Small intestine (tissue), 16 donors: ENCODE measurements around the gene SNX6. TPM values are rescaled to one million over a fixed set of nuclear protein-coding genes. Genes with fewer than 3 reads are reported as not detected.

Experiments used
- DNase-seq, 2 donors: peaks; one replicate each; pipeline versions ENCODE4 v3.0.0 to v3.0.0-alpha.2; 2013
- FAIRE-seq: peaks from 2 replicates; lab custom pipeline; 2012; peaks lifted over from hg19 to GRCh38; lab: Jason Lieb, UNC
- H3K27ac ChIP-seq, 3 donors: one replicate each; pipeline ENCODE4 v1.5.1; 2013; ENCODE audit warnings: low read length in 2 of 3, mild to moderate bottlenecking in 2 of 3, control low read depth in 1 of 3, inconsistent platforms in 1 of 3, low read depth in 1 of 3, moderate library complexity in 1 of 3
- H3K27me3 ChIP-seq, 3 donors: one replicate each; pipeline ENCODE4 v1.6.1; 2013; ENCODE audit warnings: low read length in 3 of 3, inconsistent platforms in 1 of 3; ENCODE audit not compliant: control insufficient read depth in 3 of 3, insufficient read depth in 3 of 3
- H3K36me3 ChIP-seq, 3 donors: one replicate each; pipeline ENCODE4 v1.6.1; 2013; ENCODE audit warnings: low read length in 3 of 3, inconsistent platforms in 1 of 3, low read depth in 1 of 3, mild to moderate bottlenecking in 1 of 3, moderate library complexity in 1 of 3; ENCODE audit not compliant: control insufficient read depth in 3 of 3, insufficient read depth in 2 of 3
- H3K4me1 ChIP-seq, 3 donors: one replicate each; pipeline ENCODE4 v1.6.1; 2013; ENCODE audit warnings: low read length in 2 of 3, inconsistent platforms in 1 of 3, low read depth in 1 of 3, mild to moderate bottlenecking in 1 of 3, moderate library complexity in 1 of 3; ENCODE audit not compliant: control insufficient read depth in 3 of 3, insufficient read depth in 2 of 3
- H3K4me3 ChIP-seq, 3 donors: one replicate each; pipeline ENCODE4 v1.5.1; 2013; ENCODE audit warnings: low read length in 3 of 3, control low read depth in 1 of 3, inconsistent platforms in 1 of 3, low read depth in 1 of 3, mild to moderate bottlenecking in 1 of 3, moderate library complexity in 1 of 3
- H3K9me3 ChIP-seq, 2 donors: one replicate each; pipeline ENCODE4 v1.6.1; 2013; ENCODE audit warnings: low read depth in 1 of 2, low read length in 1 of 2; ENCODE audit not compliant: control insufficient read depth in 2 of 2, insufficient read depth in 1 of 2
- WGBS, 3 donors: extraction: QIAGEN DNeasy Blood & Tissue Kit; methylation state at CpG; one replicate each; pipeline ENCODE4 v1.1.7; 2013; 5-methylcytosine and 5-hydroxymethylcytosine counted together
- long read RNA-seq, 10 donors: transcript quantifications; one replicate each; lab custom pipeline, GENCODE V29; 2026
- polyA plus RNA-seq, 4 donors: library from polyadenylated mRNA; stranded (reverse) in 3 of 4; unstranded in 1 of 4; fragments of 200-250 nt in 3 of 4; fragments of 120-200 nt in 1 of 4; gene quantifications; one replicate each; pipeline versions ENCODE4 v1.2.1 to v1.2.3, GENCODE V29; 2013
- donor health status: healthy with polysubstance abuse.
- donor health status: control.
- donor health status: control.
- donor health status: Bipolar disorder and iron deficiency.
- donor health status: healthy.

SNX6 gene
- 100 to 1,000 TPM in 1 of 4 donors, 10 to 100 TPM in 3; 66.5 to 101 (median 70.5) TPM for polyA plus RNA-seq
- long read RNA-seq, donor 1 = 0 reads
- long read RNA-seq, donor 2, transcript SNX6-201 (14 exons, 2,001 nt) = major isoform, 14 of 21 reads
- long read RNA-seq, donor 2, partial matches to known transcripts = 5 of 21 reads
- long read RNA-seq, donor 2, other reads (novel, unspliced or antisense) = 0 of 21 reads
- long read RNA-seq, donor 3, transcript SNX6-201 (14 exons, 2,001 nt) = major isoform, 9 of 56 reads
- long read RNA-seq, donor 3, partial matches to known transcripts = 45 of 56 reads
- long read RNA-seq, donor 3, other reads (novel, unspliced or antisense) = 0 of 56 reads
- long read RNA-seq, donor 4 = 0 reads
- long read RNA-seq, donor 5, partial matches to known transcripts = 5 of 8 reads
- long read RNA-seq, donor 5, other reads (novel, unspliced or antisense) = 0 of 8 reads
- long read RNA-seq, donor 6, transcript SNX6-201 (14 exons, 2,001 nt) = major isoform, 17 of 23 reads
- long read RNA-seq, donor 6, transcript SNX6-202 (13 exons, 3,398 nt) = minor isoform, 6 of 23 reads
- long read RNA-seq, donor 6, partial matches to known transcripts = 0 of 23 reads
- long read RNA-seq, donor 6, other reads (novel, unspliced or antisense) = 0 of 23 reads
- long read RNA-seq, donor 7 = 0 reads
- long read RNA-seq, donor 8, partial matches to known transcripts = 0 of 4 reads
- long read RNA-seq, donor 8, other reads (novel, unspliced or antisense) = 0 of 4 reads
- long read RNA-seq, donor 9, partial matches to known transcripts = 0 of 3 reads
- long read RNA-seq, donor 9, other reads (novel, unspliced or antisense) = 0 of 3 reads
- long read RNA-seq, donor 10, transcript SNX6-201 (14 exons, 2,001 nt) = major isoform, 28 of 74 reads
- long read RNA-seq, donor 10, transcript SNX6-202 (13 exons, 3,398 nt) = minor isoform, 8 of 74 reads
- long read RNA-seq, donor 10, partial matches to known transcripts = 37 of 74 reads
- long read RNA-seq, donor 10, other reads (novel, unspliced or antisense) = 0 of 74 reads

- FAIRE-seq (no peak), DNase-seq (peak; percentile 79 to 89)
- Histone ChIP-seq H3K4me3 (peak within 1 kb of the TSS; percentile 84 to 99 (median 97)), H3K36me3 (peaks cover 0 to 16% (median 0%) of the 10 kb centered on the region in 3 donors), H3K27ac (peak within 1 kb of the TSS; percentile 91 to 98 (median 93)), H3K4me1 (peaks cover 0 to 15% (median 0%) of the 10 kb centered on the region in 3 donors), H3K27me3 (no peaks in the 10 kb centered on the region), H3K9me3 (peaks cover 0 to 3% of the 10 kb centered on the region in 2 donors)
- WGBS, 3 donors = 1 to 4% (median 3%) methylated on average over 59 to 84 of the region's 84 CpGs
These were observed at the start of gene SNX6 for GRCh38 chr14:34629657-34630529. Gene SNX6 (minus strand): TSS chr14:34630148. CDS start chr14:34630116, 32 bp downstream.

- FAIRE-seq (no peak), DNase-seq (no peak)
- H3K9me3 ChIP-seq = no peaks in the 10 kb centered on the region
- no peaks in the 10 kb centered on the region for H3K36me3 ChIP-seq
- H3K27me3 ChIP-seq = no peaks in the 10 kb centered on the region
- no peak overlapping the region for H3K4me3 ChIP-seq
- no peaks in the 10 kb centered on the region for H3K4me1 ChIP-seq
- H3K27ac ChIP-seq = no peak overlapping the region
- 81 to 92% (median 91%) methylated on average over 8 of the region's 8 CpGs for WGBS, 3 donors
These were observed 48.8 kb upstream of the SNX6 start for GRCh38 chr14:34678735-34679134.

- Histone ChIP-seq H3K4me3 (no peak overlapping the region), H3K27me3 (no peaks in the 10 kb centered on the region), H3K4me1 (no peaks in the 10 kb centered on the region), H3K36me3 (no peaks in the 10 kb centered on the region), H3K9me3 (no peaks in the 10 kb centered on the region), H3K27ac (no peak overlapping the region)
- no peak for DNase-seq
- FAIRE-seq = no peak
- 73 to 76% (median 75%) methylated on average over 7 of the region's 7 CpGs for WGBS, 3 donors
These were observed 48.4 kb upstream of the SNX6 start for GRCh38 chr14:34678306-34678705.

- DNase-seq (no peak), FAIRE-seq (no peak)
- 78 to 83% (median 82%) methylated on average over 7 of the region's 7 CpGs for WGBS, 3 donors
- Histone ChIP-seq H3K36me3 (no peaks in the 10 kb centered on the region), H3K27ac (no peak overlapping the region), H3K4me1 (no peaks in the 10 kb centered on the region), H3K4me3 (no peak overlapping the region), H3K27me3 (no peaks in the 10 kb centered on the region), H3K9me3 (no peaks in the 10 kb centered on the region)
These were observed 46.7 kb upstream of the SNX6 start for GRCh38 chr14:34676516-34677211.

GRCh38 chr14:34673702-34674101 lies 43.8 kb upstream of the SNX6 start:
- H3K4me1 ChIP-seq = no peaks in the 10 kb centered on the region
- no peaks in the 10 kb centered on the region for H3K27me3 ChIP-seq
- DNase-seq = no peak
- no peak overlapping the region for H3K4me3 ChIP-seq
- WGBS, 3 donors = 78 to 88% (median 80%) methylated on average over 1 of the region's 1 CpG
- no peaks in the 10 kb centered on the region for H3K9me3 ChIP-seq
- no peak overlapping the region for H3K27ac ChIP-seq
- FAIRE-seq = no peak
- no peaks in the 10 kb centered on the region for H3K36me3 ChIP-seq

- Histone ChIP-seq H3K27ac (no peak overlapping the region), H3K4me3 (no peak overlapping the region), H3K9me3 (no peaks in the 10 kb centered on the region), H3K4me1 (no peaks in the 10 kb centered on the region), H3K36me3 (no peaks in the 10 kb centered on the region), H3K27me3 (no peaks in the 10 kb centered on the region)
- FAIRE-seq (no peak), DNase-seq (no peak)
- WGBS, 3 donors = 66 to 75% (median 73%) methylated on average over 6 of the region's 6 CpGs
These were observed 41.8 kb upstream of the SNX6 start for GRCh38 chr14:34671716-34672115.

- no peaks in the 10 kb centered on the region for H3K27me3 ChIP-seq
- no peaks in the 10 kb centered on the region for H3K36me3 ChIP-seq
- 75 to 84% (median 81%) methylated on average over 2 of the region's 2 CpGs for WGBS, 3 donors
- no peak for FAIRE-seq
- DNase-seq = no peak
- no peaks in the 10 kb centered on the region for H3K9me3 ChIP-seq
- no peak overlapping the region for H3K27ac ChIP-seq
- H3K4me1 ChIP-seq = no peaks in the 10 kb centered on the region
- H3K4me3 ChIP-seq = no peak overlapping the region
These were observed 38.2 kb upstream of the SNX6 start for GRCh38 chr14:34668111-34668510.
